Keratinocyte (primary cell): ENCODE measurements around the gene TWIST1.

Source experiments
- CTCF ChIP-seq, 3 experiments: IDR thresholded peaks in 1 of 3; conservative IDR thresholded peaks in 1 of 3; optimal IDR thresholded peaks in 1 of 3; 2 replicates in 2 of 3; 3 replicates in 1 of 3; pipeline versions ENCODE3 to v1.5.1; 2011; ENCODE audit warnings: low read length in 3 of 3, mild to moderate bottlenecking in 3 of 3, moderate library complexity in 2 of 3, control low read depth in 1 of 3, inconsistent platforms in 1 of 3; ENCODE audit not compliant: insufficient read depth in 2 of 3; ENCODE audit errors: extremely low read depth in 1 of 3
- EZH2 ChIP-seq: IDR thresholded peaks from one replicate; pipeline ENCODE4 v1.6.1; 2012; ENCODE audit warnings: inconsistent platforms, mild to moderate bottlenecking, low read length, moderate library complexity

- TF ChIP-seq CTCF (optimal IDR thresholded peaks at IDR 0.05 in 1 of 3, IDR thresholded peaks at IDR 0.05 in 1 of 3, conservative IDR thresholded peaks at IDR 0.05 in 1 of 3; ENCODE audit: extremely low read depth in 1 of 3, insufficient read depth in 2 of 3, low read length in 3 of 3) (no peak), EZH2 (no peak)
Measured at GRCh38 chr7:19089378-19089777, 28.1 kb downstream of the TWIST1 start.
